HG03378 (cell line): ENCODE results near the gene CEP170B.
"Not testable (repeated sequence)": the region's sequence is repeated elsewhere in the genome, so short reads cannot be mapped to it uniquely, and the experiment has no call there.

Experiments
- ATAC-seq: cut with Tn5 transposase; IDR thresholded peaks from one replicate; pipeline ENCODE4 v1.9.1; 2021; ENCODE audit warnings: mild to moderate bottlenecking, moderate library complexity; ENCODE audit not compliant: unreplicated experiment

CEP170B gene

GRCh38 chr14:104940526-104941150 is 75.6 kb downstream of the CEP170B start:
- no peak for ATAC-seq

GRCh38 chr14:104941508-104942365 is 76.7 kb downstream of the CEP170B start:
- ATAC-seq: no peak

GRCh38 chr14:104942586-104942985 is 77.5 kb downstream of the CEP170B start:
- no peak for ATAC-seq

GRCh38 chr14:104943216-104944015 is 78.3 kb downstream of the CEP170B start:
- ATAC-seq: not testable (repeated sequence)

- not testable (repeated sequence) for ATAC-seq
These were observed 78.9 kb downstream of the CEP170B start for GRCh38 chr14:104944016-104944308.

- ATAC-seq: not testable (repeated sequence)
These were observed 79.6 kb downstream of the CEP170B start for GRCh38 chr14:104944436-104945205.

- ATAC-seq: not testable (repeated sequence)
These were observed 80.2 kb downstream of the CEP170B start for GRCh38 chr14:104945266-104945665.
